Fibroblast of peridontal ligament (primary cell): Measurements from ENCODE around the gene KANSL3.

Experiments used
- DNase-seq: peaks from one replicate; pipeline ENCODE4 v3.0.0-alpha.2; 2010; ENCODE audit errors: extremely low read depth

KANSL3 gene

GRCh38 chr2:96608469-96609455 lies 29.4 kb downstream of the KANSL3 start:
- peak; percentile 70 for DNase-seq

- no peak for DNase-seq
Observed at GRCh38 chr2:96604104-96604503, 34.0 kb downstream of the KANSL3 start.

- DNase-seq, result no peak
Observed at GRCh38 chr2:96602330-96602823, 35.7 kb downstream of the KANSL3 start.

GRCh38 chr2:96601382-96602292 lies 36.5 kb downstream of the KANSL3 start:
- DNase-seq, result no peak

GRCh38 chr2:96599941-96600340 lies 38.2 kb downstream of the KANSL3 start:
- no peak for DNase-seq

- DNase-seq, result no peak
Observed at GRCh38 chr2:96596596-96596995, 41.5 kb downstream of the KANSL3 start.

GRCh38 chr2:96594691-96595152 lies 43.4 kb downstream of the KANSL3 start:
- no peak for DNase-seq

GRCh38 chr2:96594282-96594681 lies 43.8 kb downstream of the KANSL3 start:
- DNase-seq, result no peak

GRCh38 chr2:96591494-96591893 lies 46.6 kb downstream of the KANSL3 start:
- no peak for DNase-seq

GRCh38 chr2:96591054-96591453 lies 47.1 kb downstream of the KANSL3 start:
- DNase-seq, result peak; percentile 24

- DNase-seq, result no peak
Observed at GRCh38 chr2:96587843-96588242, 50.3 kb downstream of the KANSL3 start.

- DNase-seq, result peak; percentile 5
Observed at GRCh38 chr2:96584017-96584416, 54.1 kb downstream of the KANSL3 start.

- DNase-seq, result peak; percentile 41
Observed at GRCh38 chr2:96580771-96581170, 57.3 kb downstream of the KANSL3 start.

- DNase-seq, result no peak
Observed at GRCh38 chr2:96579422-96579821, 58.7 kb downstream of the KANSL3 start.

- DNase-seq, result peak; percentile 9
Observed at GRCh38 chr2:96578731-96579130, 59.4 kb downstream of the KANSL3 start.

- no peak for DNase-seq
Observed at GRCh38 chr2:96577501-96577900, 60.6 kb downstream of the KANSL3 start.

GRCh38 chr2:96575785-96576456 lies 62.2 kb downstream of the KANSL3 start:
- DNase-seq, result no peak

GRCh38 chr2:96574364-96574763 lies 63.7 kb downstream of the KANSL3 start:
- DNase-seq, result no peak

- DNase-seq, result no peak
Observed at GRCh38 chr2:96568094-96568493, 70.0 kb downstream of the KANSL3 start.

GRCh38 chr2:96565111-96565510 lies 73.0 kb downstream of the KANSL3 start:
- no peak for DNase-seq

- DNase-seq, result no peak
Observed at GRCh38 chr2:96564563-96564962, 73.5 kb downstream of the KANSL3 start.

- DNase-seq, result no peak
Observed at GRCh38 chr2:96564026-96564425, 74.1 kb downstream of the KANSL3 start.
